HEK293 (cell line): Measurements from ENCODE around the gene TMEM260.

ENCODE experiments used
- CTCF ChIP-seq: fragments of 450-650 bp; formaldehyde crosslinking; IDR thresholded peaks from 2 replicates; pipeline ENCODE4 v1.5.1; 2016; ENCODE audit warnings: missing biosample characterization, missing genetic modification characterization
- PBX3 ChIP-seq: sonication (generic); formaldehyde crosslinking; IDR thresholded peaks from 2 replicates; pipeline ENCODE4 v1.8.1; 2022; ENCODE audit warnings: mild to moderate bottlenecking, moderate library complexity, missing genetic modification reagents
- ZBTB11 ChIP-seq: fragments of 450-650 bp; formaldehyde crosslinking; conservative IDR thresholded peaks from 2 replicates; pipeline ENCODE4 v1.5.1; 2016; ENCODE audit warnings: low read depth, missing biosample characterization, missing genetic modification characterization
- ZBTB7A ChIP-seq: fragments of 450-650 bp; formaldehyde crosslinking; IDR thresholded peaks from 2 replicates; pipeline ENCODE4 v1.5.1; 2016; ENCODE audit warnings: low read depth, missing biosample characterization, missing genetic modification characterization
- ZEB2 ChIP-seq: fragments of 450-650 bp; formaldehyde crosslinking; IDR thresholded peaks from 2 replicates; pipeline ENCODE4 v1.5.1; 2016; ENCODE audit warnings: missing biosample characterization, missing genetic modification characterization
- ZNF140 ChIP-seq: fragments of 450-650 bp; formaldehyde crosslinking; IDR thresholded peaks from 2 replicates; pipeline ENCODE4 v1.5.1; 2016; ENCODE audit warnings: missing biosample characterization, missing genetic modification characterization
- ZNF211 ChIP-seq: fragments of 450-650 bp; formaldehyde crosslinking; IDR thresholded peaks from 2 replicates; pipeline ENCODE4 v1.5.1; 2016; ENCODE audit warnings: low read depth, missing biosample characterization, missing genetic modification characterization
- ZNF223 ChIP-seq: fragments of 450-650 bp; formaldehyde crosslinking; IDR thresholded peaks from 2 replicates; pipeline ENCODE4 v1.5.1; 2016; ENCODE audit warnings: missing biosample characterization, missing genetic modification characterization
- ZNF580 ChIP-seq: fragments of 450-650 bp; formaldehyde crosslinking; IDR thresholded peaks from 2 replicates; pipeline ENCODE4 v1.5.1; 2016; ENCODE audit warnings: missing biosample characterization, missing genetic modification characterization
- ZNF654 ChIP-seq: fragments of 450-650 bp; formaldehyde crosslinking; IDR thresholded peaks from 2 replicates; pipeline ENCODE4 v1.5.1; 2016; ENCODE audit warnings: low read depth, missing biosample characterization, missing genetic modification characterization
- TF ChIP-seq, protein P1 (sequence below): fragments of 450-650 bp; formaldehyde crosslinking; IDR thresholded peaks from 2 replicates; pipeline ENCODE4 v1.5.1; 2016; ENCODE audit warnings: missing biosample characterization, missing genetic modification characterization, borderline replicate concordance

DNA sequence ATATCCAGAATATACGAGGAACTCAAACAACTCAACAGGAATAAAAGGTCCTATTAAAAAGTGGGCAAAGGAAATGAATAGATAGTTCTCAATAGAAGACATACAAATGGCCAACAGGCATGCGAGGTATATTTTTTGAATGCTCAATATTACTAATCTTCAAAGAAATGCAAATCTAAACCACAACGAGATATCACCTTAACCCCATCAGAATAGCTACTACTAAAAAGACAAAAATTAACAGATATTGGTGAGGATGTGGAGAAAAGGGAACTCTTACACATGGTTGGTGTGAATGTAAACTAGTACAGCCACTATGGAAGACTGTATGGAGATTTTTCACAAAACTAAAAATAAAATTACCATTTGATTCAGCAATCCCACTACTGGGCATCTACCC, 99.2 kb downstream of the TMEM260 start:
- TF ChIP-seq, protein P1, sequence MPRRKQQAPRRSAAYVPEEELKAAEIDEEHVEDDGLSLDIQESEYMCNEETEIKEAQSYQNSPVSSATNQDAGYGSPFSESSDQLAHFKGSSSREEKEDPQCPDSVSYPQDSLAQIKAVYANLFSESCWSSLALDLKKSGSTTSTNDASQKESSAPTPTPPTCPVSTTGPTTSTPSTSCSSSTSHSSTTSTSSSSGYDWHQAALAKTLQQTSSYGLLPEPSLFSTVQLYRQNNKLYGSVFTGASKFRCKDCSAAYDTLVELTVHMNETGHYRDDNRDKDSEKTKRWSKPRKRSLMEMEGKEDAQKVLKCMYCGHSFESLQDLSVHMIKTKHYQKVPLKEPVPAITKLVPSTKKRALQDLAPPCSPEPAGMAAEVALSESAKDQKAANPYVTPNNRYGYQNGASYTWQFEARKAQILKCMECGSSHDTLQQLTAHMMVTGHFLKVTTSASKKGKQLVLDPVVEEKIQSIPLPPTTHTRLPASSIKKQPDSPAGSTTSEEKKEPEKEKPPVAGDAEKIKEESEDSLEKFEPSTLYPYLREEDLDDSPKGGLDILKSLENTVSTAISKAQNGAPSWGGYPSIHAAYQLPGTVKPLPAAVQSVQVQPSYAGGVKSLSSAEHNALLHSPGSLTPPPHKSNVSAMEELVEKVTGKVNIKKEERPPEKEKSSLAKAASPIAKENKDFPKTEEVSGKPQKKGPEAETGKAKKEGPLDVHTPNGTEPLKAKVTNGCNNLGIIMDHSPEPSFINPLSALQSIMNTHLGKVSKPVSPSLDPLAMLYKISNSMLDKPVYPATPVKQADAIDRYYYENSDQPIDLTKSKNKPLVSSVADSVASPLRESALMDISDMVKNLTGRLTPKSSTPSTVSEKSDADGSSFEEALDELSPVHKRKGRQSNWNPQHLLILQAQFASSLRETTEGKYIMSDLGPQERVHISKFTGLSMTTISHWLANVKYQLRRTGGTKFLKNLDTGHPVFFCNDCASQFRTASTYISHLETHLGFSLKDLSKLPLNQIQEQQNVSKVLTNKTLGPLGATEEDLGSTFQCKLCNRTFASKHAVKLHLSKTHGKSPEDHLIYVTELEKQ (tag by site-specific recombination), result no peak
- no peak for TF ChIP-seq ZNF140 (tag by site-specific recombination)
- no peak for TF ChIP-seq ZNF580
- TF ChIP-seq CTCF, result no peak
- TF ChIP-seq ZNF223 (tag by site-specific recombination), result no peak
- TF ChIP-seq ZEB2 (tag by site-specific recombination), result no peak
- no peak for TF ChIP-seq PBX3 (CRISPR knock-in tag)
- TF ChIP-seq ZNF654 (tag by site-specific recombination), result no peak
- TF ChIP-seq ZBTB11, result no peak
- no peak for TF ChIP-seq ZNF211 (tag by site-specific recombination)
- no peak for TF ChIP-seq ZBTB7A (tag by site-specific recombination)
